Left ventricle myocardium inferior (tissue), 1 donor: ENCODE data around the gene WIZ. TPM values are rescaled to one million over a fixed set of nuclear protein-coding genes. Genes with fewer than 3 reads are reported as not detected.

Source experiments
- DNase-seq: peaks from one replicate; pipeline ENCODE4 v3.0.0-alpha.2; 2020
- H3K27ac ChIP-seq: fragments of 200-600 bp; replicated peaks from 2 replicates; pipeline ENCODE4 v1.8.0; 2021
- H3K27me3 ChIP-seq: fragments of 200-600 bp; 2 replicates; pipeline ENCODE4 v1.8.0; 2021; ENCODE audit warnings: low read depth
- H3K36me3 ChIP-seq: fragments of 200-600 bp; 2 replicates; pipeline ENCODE4 v1.8.0; 2021
- H3K4me1 ChIP-seq: fragments of 200-600 bp; 2 replicates; pipeline ENCODE4 v1.8.0; 2021
- H3K4me3 ChIP-seq: fragments of 200-600 bp; 2 replicates; pipeline ENCODE4 v1.8.0; 2021; ENCODE audit warnings: mild to moderate bottlenecking, moderate library complexity
- H3K9me3 ChIP-seq: fragments of 200-600 bp; replicated peaks from 2 replicates; pipeline ENCODE4 v1.8.0; 2021
- intact Hi-C: fragments of 100-400 bp; cut with micrococcal nuclease; formaldehyde crosslinking; loops from one replicate; pipeline ENCODE4 v1.11.0; 2022
- total RNA-seq: library from RNA; stranded (reverse); fragmentation: NEBNext Ultra II Directional; extraction: Animal tissue kit (Norgen Biotek cat#: 25700); gene quantifications from one replicate; pipeline ENCODE4 v1.2.1, GENCODE V29; 2021
- TF ChIP-seq, protein P1 (sequence below): fragments of 200-600 bp; IDR thresholded peaks from 2 replicates; pipeline ENCODE4 v1.8.0; 2021; ENCODE audit warnings: antibody characterized with exemption, mild to moderate bottlenecking, borderline replicate concordance
- donor health status: DM: no; HTN: yes; CAD: no; lungs with severe emphysema.

WIZ gene
- total RNA-seq, 1 donor from 2014 or later = 25.3 TPM

DNA sequence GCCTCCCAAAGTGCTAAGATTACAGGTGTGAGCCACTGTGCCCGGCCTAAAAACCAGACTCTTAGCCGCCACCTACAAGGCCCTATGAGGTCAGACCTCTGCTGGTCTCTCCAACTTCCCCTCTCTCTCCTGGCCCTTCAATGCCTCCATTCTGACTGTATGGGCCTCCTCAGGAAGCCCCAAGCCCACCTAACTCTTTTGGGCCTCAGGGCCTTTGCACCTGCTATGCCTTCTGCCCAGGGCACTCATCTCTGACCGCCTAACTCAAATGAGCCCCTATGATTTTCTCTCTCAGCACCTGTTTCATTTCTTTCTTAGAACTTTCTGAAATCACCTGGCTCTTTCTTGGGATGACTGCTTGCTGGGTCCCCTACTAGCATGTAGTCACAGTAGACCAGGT lies 6.4 kb downstream of the WIZ start:
- Histone ChIP-seq H3K9me3 (no peaks in the 10 kb centered on the region), H3K27ac (peak overlapping the region; percentile 94), H3K36me3 (peaks cover 15% of the 10 kb centered on the region), H3K4me3 (no peak overlapping the region), H3K4me1 (peaks cover 51% of the 10 kb centered on the region), H3K27me3 (no peaks in the 10 kb centered on the region)
- DNase-seq = no peak
- TF ChIP-seq, protein P1, sequence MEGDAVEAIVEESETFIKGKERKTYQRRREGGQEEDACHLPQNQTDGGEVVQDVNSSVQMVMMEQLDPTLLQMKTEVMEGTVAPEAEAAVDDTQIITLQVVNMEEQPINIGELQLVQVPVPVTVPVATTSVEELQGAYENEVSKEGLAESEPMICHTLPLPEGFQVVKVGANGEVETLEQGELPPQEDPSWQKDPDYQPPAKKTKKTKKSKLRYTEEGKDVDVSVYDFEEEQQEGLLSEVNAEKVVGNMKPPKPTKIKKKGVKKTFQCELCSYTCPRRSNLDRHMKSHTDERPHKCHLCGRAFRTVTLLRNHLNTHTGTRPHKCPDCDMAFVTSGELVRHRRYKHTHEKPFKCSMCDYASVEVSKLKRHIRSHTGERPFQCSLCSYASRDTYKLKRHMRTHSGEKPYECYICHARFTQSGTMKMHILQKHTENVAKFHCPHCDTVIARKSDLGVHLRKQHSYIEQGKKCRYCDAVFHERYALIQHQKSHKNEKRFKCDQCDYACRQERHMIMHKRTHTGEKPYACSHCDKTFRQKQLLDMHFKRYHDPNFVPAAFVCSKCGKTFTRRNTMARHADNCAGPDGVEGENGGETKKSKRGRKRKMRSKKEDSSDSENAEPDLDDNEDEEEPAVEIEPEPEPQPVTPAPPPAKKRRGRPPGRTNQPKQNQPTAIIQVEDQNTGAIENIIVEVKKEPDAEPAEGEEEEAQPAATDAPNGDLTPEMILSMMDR = no peak
- intact Hi-C loops = no loop called here

DNA sequence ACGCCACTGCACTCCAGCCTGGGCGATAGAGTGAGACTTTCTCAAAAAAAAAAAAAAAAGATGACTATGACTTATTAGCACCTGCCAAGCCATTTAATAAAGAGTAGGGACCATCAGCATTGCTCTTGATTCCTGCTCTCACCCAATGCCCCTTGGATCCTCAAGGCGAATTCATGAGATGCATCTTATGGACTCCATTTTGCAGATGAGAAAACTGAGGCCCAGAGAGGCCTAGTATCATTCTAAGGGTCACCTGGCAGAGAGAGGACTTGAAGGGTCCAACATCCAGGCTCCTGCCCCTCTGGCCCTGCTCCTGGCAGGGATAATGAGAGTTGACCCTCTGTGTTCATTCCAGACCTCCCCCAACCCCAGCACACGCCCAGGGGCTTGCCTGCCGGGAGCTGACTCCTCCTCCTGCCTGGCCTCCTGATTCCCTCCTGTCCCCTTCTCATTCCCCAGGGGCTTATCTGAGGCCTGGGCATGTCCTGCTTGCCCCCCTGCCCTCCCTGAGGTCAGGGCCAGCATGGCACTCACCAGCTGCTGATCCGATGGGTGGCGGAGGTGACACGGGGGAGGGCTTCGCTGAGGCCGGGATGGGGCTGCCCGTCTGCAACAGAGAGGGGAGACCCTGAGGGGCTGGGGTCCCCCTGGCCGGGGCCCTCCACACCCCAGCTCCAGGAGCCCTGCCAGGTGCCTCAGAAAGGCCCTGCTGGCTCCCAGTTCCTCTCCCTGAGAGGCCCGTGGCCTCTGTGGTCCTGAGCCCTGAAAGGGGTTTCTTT lies 7.4 kb downstream of the WIZ start:
- intact Hi-C loops = no loop called here
- TF ChIP-seq, protein P1 = no peak
- H3K4me3 ChIP-seq = no peak overlapping the region
- H3K9me3 ChIP-seq = no peaks in the 10 kb centered on the region
- no peaks in the 10 kb centered on the region for H3K27me3 ChIP-seq
- DNase-seq = no peak
- peaks cover 15% of the 10 kb centered on the region for H3K36me3 ChIP-seq
- peak overlapping the region; percentile 94 for H3K27ac ChIP-seq
- H3K4me1 ChIP-seq = peaks cover 53% of the 10 kb centered on the region

DNA sequence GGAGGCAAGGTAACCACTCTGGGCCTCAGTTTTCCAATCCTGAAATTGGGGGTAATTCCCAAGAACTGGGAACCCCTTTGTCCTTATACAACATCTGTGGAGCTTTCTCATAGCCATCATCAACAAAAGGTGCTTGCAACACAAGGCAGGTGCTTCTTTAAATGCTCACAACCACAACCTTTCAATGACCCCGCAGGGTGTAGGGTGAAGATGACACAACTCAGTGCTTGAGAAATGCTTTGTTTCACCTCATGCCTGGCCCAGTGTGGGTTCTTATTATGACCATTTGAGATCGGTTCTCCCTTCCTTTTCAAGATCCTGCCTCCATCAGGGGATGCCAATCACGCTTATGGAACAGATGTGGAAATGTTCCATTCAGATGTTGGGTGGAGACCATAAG lies 8.4 kb downstream of the WIZ start:
- Histone ChIP-seq H3K27ac (no peak overlapping the region), H3K4me3 (no peak overlapping the region), H3K36me3 (peaks cover 23% of the 10 kb centered on the region), H3K4me1 (peaks cover 48% of the 10 kb centered on the region), H3K27me3 (no peaks in the 10 kb centered on the region), H3K9me3 (no peaks in the 10 kb centered on the region)
- TF ChIP-seq, protein P1 = no peak
- no peak for DNase-seq
- intact Hi-C loops = no loop called here

DNA sequence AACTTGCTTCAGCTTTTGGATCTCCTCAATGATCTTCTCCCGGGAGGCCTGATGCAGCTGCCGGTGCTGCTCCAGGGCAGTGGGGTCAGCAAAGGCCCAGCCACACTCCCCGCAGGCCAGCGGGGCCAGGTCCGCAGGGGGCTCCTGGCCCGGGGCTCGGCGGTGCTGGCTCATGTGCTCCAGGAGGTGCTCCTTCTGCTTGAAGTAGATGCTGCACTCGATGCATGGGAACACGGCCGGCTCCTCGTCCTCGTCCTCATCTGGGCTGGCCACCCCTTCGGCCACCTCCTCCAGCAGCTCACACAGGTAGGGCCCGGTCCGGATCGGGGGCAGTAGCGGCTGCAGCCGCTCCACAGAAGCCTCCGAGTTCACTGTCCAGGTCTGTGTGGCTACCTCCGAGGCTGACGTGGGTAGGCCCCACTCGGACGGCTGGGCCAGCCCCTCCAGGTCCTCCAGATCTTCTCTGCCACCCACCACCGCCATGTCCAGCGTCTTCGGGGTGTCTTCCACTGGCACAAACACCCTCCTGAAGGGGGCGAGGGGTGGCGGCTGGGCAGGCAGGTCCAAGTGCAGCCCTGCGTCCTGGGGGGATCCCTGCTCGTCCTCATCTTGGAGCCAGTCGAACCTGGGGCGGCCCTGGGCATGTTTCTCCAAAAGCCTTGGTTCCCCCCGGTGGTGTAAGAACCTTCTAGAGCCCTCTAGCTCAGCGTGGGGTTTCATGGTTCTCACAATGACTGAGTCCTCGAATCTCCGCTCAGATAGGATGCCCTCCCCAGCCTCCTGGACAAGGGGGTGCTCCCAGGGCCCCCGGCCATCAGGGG lies 9.7 kb downstream of the WIZ start:
- Histone ChIP-seq H3K4me1 (peaks cover 37% of the 10 kb centered on the region), H3K9me3 (no peaks in the 10 kb centered on the region), H3K27ac (no peak overlapping the region), H3K27me3 (no peaks in the 10 kb centered on the region), H3K36me3 (peaks cover 23% of the 10 kb centered on the region), H3K4me3 (no peak overlapping the region)
- intact Hi-C loops = no loop called here
- TF ChIP-seq, protein P1 = no peak
- DNase-seq = no peak

DNA sequence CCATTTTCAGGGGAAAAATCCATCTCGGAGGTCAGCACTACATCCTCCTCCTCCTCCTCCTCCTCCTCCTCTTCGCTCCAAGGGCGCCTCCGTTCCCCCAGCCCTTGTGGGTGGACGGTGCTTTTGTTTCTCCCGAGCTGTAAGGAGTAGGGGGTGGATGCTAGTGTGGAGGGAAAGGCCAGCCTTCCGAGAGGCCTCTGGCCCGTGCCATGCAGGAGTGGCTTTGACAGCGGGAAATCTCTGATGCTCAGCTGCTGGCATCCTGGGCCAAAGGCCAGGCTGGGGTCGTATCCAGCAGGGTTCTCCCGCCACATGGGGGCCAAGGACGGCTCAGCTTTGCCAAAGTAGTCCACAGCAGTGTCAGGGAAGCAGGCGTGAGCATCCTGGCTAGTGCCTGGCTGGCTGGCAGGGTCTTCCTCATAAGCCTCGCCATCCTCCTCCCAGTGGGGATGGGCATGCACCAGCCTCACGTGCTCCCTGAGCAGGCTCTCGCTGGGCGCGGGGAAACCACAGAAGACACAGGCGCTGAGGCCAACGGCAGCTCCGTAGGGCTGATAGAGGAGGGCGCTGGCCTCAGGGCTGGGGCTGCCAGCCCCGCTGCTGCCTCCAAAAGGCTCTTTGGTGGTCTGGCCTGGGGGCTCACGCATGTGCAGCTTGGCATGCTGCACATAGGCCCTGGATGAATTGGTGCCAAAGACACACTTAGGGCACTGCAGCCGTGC lies 10.5 kb downstream of the WIZ start:
- Histone ChIP-seq H3K27me3 (no peaks in the 10 kb centered on the region), H3K27ac (no peak overlapping the region), H3K4me1 (peaks cover 29% of the 10 kb centered on the region), H3K4me3 (no peak overlapping the region), H3K9me3 (no peaks in the 10 kb centered on the region), H3K36me3 (peaks cover 23% of the 10 kb centered on the region)
- TF ChIP-seq, protein P1 = no peak
- intact Hi-C loops = no loop called here
- no peak for DNase-seq
